Activated CD4-positive, alpha-beta memory T cell treated with anti-CD3 and anti-CD28 coated beads for 36 hours (primary cell): ENCODE data around the gene FGG. TPM values are rescaled to one million over a fixed set of nuclear protein-coding genes. Genes with fewer than 3 reads are reported as not detected.

ENCODE experiments used
- CTCF ChIA-PET: fragments of 350-600 bp; sonication (Branson Sonifier 250); formaldehyde crosslinking; loops from one replicate; lab custom pipeline; 2021; ENCODE audit warnings: antibody characterized with exemption, inconsistent platforms; lab: Charles Lee
- POLR2A ChIA-PET: fragments of 350-600 bp; sonication (Branson Sonifier 250); formaldehyde crosslinking; loops from one replicate; lab custom pipeline; 2021; ENCODE audit warnings: antibody characterized with exemption; lab: Charles Lee
- DNase-seq: peaks from one replicate; pipeline ENCODE4 v3.0.0-alpha.2; 2020
- H3K27ac Mint-ChIP-seq: one replicate; pipeline ENCODE4 v1.8.0; 2021; ENCODE audit warnings: mixed read lengths
- H3K27me3 Mint-ChIP-seq: one replicate; pipeline ENCODE4 v1.8.0; 2021; ENCODE audit warnings: mixed read lengths
- H3K36me3 Mint-ChIP-seq: one replicate; pipeline ENCODE4 v1.8.0; 2021; ENCODE audit warnings: mixed read lengths
- H3K4me1 Mint-ChIP-seq: one replicate; pipeline ENCODE4 v1.8.0; 2021; ENCODE audit warnings: low read depth, mixed read lengths
- H3K4me3 Mint-ChIP-seq: one replicate; pipeline ENCODE4 v1.8.0; 2021; ENCODE audit warnings: mild to moderate bottlenecking, mixed read lengths
- H3K9me3 Mint-ChIP-seq: one replicate; pipeline ENCODE4 v1.8.0; 2021; ENCODE audit warnings: mixed read lengths
- intact Hi-C: fragments of 100-400 bp; cut with micrococcal nuclease; formaldehyde crosslinking; loops from one replicate; pipeline ENCODE4 v1.15.1; 2023
- total RNA-seq, 2 experiments: library from RNA; stranded (reverse); gene quantifications; one replicate each; pipeline ENCODE4 v1.2.3, GENCODE V29; 2021

Gene FGG
- total RNA-seq, 2 experiments from 2014 or later = not detected

- Mint-ChIP-seq H3K27me3 (peaks cover 2% of the 10 kb centered on the region), H3K4me3 (no peak overlapping the region), H3K36me3 (no peaks in the 10 kb centered on the region), H3K4me1 (peaks cover 5% of the 10 kb centered on the region), H3K9me3 (no peaks in the 10 kb centered on the region), H3K27ac (no peak overlapping the region)
- ChIA-PET POLR2A (no interaction called here), CTCF (interaction anchor here (0.6 to 6.0 kb wide), 10 partner anchors 8 to 816 kb away, joined by 3 to 98 read pairs (median 4); partner anchors contain the start of gene PLRG1)
- DNase-seq = no peak
- intact Hi-C loops = loop anchor here (1.0 kb wide), 1 partner anchor 63 kb away; no protein-coding TSS in a partner anchor
These were observed 52.7 kb downstream of the FGG start for GRCh38 chr4:154559494-154560418.

- H3K4me3 Mint-ChIP-seq = no peak overlapping the region
- no peaks in the 10 kb centered on the region for H3K9me3 Mint-ChIP-seq
- H3K36me3 Mint-ChIP-seq = no peaks in the 10 kb centered on the region
- ChIA-PET POLR2A (no interaction called here), CTCF (interaction anchor here (0.6 to 6.0 kb wide), 11 partner anchors 9 to 817 kb away, joined by 3 to 98 read pairs (median 3); partner anchors contain the start of gene PLRG1)
- no peak for DNase-seq
- no peak overlapping the region for H3K27ac Mint-ChIP-seq
- H3K27me3 Mint-ChIP-seq = peaks cover 2% of the 10 kb centered on the region
- H3K4me1 Mint-ChIP-seq = peaks cover 5% of the 10 kb centered on the region
- intact Hi-C loops = loop anchor here (1.0 kb wide), 1 partner anchor 63 kb away; no protein-coding TSS in a partner anchor
These were observed 53.3 kb downstream of the FGG start for GRCh38 chr4:154559141-154559493.

Other genes starting within 250 kb of the FGG start
- gene DCHS2, start 120.9 kb downstream of the FGG start, total RNA-seq = not detected
- 100 to 1,000 TPM in 1 of 2 experiments, 10 to 100 TPM in 1; 99.3 to 103 TPM for gene PLRG1, start 62.3 kb downstream of the FGG start, total RNA-seq
- gene FGB, start 49.6 kb downstream of the FGG start, total RNA-seq = not detected
- not detected for gene FGA, start 21.9 kb downstream of the FGG start, total RNA-seq
- not detected for gene LRAT, start 131.3 kb upstream of the FGG start, total RNA-seq
- not detected for gene RBM46, start 168.6 kb upstream of the FGG start, total RNA-seq